Globus pallidus (tissue), 1 donor: Measurements from ENCODE around the gene ANP32E.
"Not testable (repeated sequence)": the region's sequence is repeated elsewhere in the genome, so short reads cannot be mapped to it uniquely, and the experiment has no call there.

ENCODE experiments used
- DNase-seq: peaks from one replicate; pipeline ENCODE4 v3.0.0-alpha.2; 2015; ENCODE audit warnings: low spot score

ANP32E gene

GRCh38 chr1:150213170-150214098 is 22.5 kb downstream of the ANP32E start:
- DNase-seq, result peak; percentile 96

GRCh38 chr1:150212070-150212469 is 23.8 kb downstream of the ANP32E start:
- no peak for DNase-seq

- no peak for DNase-seq
These were observed 25.2 kb downstream of the ANP32E start for GRCh38 chr1:150210706-150211105.

DNA sequence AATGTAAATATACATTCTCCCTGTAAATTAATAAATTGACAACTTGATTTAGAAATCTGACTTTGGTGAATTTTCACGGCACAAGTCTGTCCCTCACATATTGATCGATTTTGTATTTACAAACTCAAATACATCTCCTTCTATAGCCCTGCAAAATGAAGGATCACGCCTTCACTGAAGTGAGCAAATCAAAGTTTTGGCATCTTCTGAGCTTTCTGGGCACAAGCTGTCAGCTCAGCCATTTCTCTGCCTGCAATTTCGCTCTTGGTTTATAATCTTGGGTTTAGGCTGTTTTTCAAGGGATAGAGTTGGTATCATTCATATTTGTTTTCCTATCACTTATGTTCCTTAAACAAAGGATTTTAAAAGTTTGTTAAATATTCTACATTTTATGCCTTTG is 25.8 kb downstream of the ANP32E start:
- DNase-seq, result no peak

- DNase-seq, result not testable (repeated sequence)
These were observed 27.5 kb downstream of the ANP32E start for GRCh38 chr1:150208460-150208859.

DNA sequence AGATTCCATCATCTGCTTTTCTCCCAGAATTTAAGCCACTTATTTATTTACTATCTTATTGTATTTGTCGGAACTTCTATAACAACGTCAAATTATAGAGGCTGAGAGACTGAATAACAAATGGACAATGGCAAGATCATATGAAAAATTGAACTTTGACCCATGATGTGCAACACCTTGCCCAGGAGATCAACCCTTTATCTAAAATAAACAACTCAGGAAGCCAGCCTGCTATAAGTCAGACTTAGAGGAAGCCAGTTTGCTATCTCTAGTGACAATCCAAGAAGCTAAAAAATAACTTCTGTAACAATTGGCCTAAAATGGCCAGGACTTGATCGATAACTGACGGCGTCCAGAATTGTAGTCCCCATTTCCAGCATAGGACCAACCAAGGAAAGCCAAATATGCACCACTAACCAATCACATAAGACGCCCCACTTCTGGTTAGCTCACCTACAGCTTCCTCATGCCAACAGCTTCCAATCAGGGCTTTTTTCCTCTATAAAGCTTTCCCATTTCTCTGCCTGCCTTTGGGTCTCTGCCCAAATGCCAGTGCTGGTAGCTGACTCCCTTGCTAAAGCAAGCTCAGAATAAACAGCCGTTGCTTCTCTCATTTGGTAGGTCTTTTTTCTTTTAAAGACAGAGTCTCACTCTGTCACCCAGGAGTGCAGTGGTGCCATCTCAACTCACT is 28.5 kb downstream of the ANP32E start:
- no peak for DNase-seq

GRCh38 chr1:150196417-150196816 is 39.5 kb downstream of the ANP32E start:
- no peak for DNase-seq

GRCh38 chr1:150194381-150195031 is 41.4 kb downstream of the ANP32E start:
- DNase-seq, result no peak

- DNase-seq, result no peak
These were observed 43.9 kb downstream of the ANP32E start for GRCh38 chr1:150192012-150192411.

DNA sequence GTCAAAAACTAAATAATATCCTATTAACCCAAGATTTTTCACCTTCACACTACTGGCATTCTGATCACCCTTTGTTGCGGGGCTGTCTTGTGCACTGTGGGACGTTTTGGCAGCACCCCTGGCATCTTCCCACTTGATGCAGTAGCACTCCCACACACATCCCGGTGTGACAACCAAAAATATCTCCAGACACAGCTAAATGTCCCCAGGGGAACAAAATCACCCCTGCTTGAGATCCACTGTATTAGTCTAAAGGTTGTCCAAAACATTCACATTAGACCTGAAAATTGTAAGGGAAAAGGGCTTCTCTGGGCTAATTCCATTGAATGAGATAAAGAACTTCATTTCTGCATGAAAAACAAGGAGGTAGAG is 48.4 kb downstream of the ANP32E start:
- no peak for DNase-seq

- peak; percentile 52 for DNase-seq
These were observed 48.9 kb downstream of the ANP32E start for GRCh38 chr1:150186789-150187559.

- not testable (repeated sequence) for DNase-seq
These were observed 49.5 kb downstream of the ANP32E start for GRCh38 chr1:150186438-150186788.

- no peak for DNase-seq
These were observed 50.4 kb downstream of the ANP32E start for GRCh38 chr1:150185481-150185880.

DNA sequence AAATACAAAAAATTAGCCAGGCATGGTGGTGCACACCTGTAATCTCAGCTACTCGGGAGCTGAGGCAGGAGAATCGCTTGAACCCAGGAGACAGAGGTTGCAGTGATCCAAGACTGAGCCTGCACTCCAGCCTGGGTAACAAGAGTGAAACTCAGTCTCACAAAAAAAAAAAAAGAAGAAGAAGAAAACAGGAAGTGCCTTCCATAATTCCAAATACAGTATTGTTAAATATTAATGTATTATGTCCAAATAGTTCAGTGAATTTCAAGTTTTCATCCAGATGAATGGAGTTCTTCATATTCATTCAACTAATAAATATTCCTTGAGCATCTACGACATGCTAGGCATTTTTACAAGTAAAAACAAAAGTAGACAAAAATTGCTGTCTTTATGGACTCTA is 52.9 kb downstream of the ANP32E start:
- no peak for DNase-seq

GRCh38 chr1:150182247-150182646 is 53.7 kb downstream of the ANP32E start:
- DNase-seq, result peak; percentile 88

DNA sequence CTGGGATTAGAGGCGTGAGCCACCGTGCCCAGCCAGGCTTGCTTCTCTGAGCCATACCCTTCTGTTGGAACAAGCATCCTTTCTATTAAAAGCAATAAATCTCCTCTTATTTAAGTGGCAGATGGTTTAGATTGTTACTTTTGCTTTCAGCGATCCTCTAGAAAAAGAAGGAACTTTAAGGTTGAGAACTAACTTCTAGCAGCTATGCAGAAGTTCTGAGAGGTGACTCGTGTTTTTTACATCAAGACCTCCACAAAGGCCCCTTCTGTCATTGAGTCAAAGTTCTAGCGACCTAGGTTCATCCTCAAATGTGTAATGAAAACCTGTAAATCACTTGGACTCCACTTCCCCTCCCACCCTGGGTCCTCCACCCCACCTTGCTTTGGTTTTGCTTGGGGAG is 55.4 kb downstream of the ANP32E start:
- DNase-seq, result no peak

DNA sequence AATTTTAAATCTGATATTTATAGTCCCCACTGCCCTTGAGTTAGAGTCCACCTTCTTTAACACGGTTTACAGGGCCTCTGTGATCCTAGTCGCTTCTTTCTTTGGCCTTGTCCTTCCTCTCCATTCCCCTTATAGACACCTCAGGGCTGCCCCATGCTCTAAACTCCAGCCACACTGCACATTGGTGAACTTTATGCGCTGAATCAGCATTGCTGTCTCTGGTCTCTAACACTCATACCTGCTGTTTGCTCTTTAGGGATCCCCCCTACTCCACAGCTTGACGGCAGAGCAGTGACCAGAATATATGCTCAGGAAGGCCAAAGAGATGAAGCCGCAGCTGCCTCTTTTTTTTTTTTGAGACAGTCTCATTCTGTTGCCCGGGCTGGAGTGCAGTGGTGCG is 56.0 kb downstream of the ANP32E start:
- no peak for DNase-seq

GRCh38 chr1:150178548-150178947 is 57.4 kb downstream of the ANP32E start:
- no peak for DNase-seq

- no peak for DNase-seq
These were observed 59.3 kb downstream of the ANP32E start for GRCh38 chr1:150176593-150176992.

DNA sequence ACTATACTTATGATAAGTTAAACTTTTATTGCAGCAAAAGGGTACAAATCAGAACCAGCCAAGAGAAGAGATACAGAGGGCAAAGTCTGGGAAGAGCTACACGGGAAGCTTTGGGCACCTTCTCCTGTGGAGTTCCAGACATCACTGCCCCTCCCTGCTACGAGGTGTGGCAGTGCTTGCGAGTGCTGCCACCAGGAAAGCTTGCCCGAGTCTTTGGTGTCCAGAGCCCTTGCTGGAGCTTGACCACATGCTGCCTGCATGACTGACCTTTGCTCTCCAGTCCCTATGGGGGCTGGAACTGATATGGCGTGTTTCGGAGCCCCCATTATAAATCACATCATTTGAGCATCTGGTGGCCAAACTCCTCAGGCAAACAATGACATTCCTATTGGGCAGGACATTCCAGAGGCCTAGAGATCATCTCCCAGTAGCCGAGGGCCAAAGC is 62.7 kb downstream of the ANP32E start:
- no peak for DNase-seq

- DNase-seq, result no peak
These were observed 64.1 kb downstream of the ANP32E start for GRCh38 chr1:150171801-150172200.

DNA sequence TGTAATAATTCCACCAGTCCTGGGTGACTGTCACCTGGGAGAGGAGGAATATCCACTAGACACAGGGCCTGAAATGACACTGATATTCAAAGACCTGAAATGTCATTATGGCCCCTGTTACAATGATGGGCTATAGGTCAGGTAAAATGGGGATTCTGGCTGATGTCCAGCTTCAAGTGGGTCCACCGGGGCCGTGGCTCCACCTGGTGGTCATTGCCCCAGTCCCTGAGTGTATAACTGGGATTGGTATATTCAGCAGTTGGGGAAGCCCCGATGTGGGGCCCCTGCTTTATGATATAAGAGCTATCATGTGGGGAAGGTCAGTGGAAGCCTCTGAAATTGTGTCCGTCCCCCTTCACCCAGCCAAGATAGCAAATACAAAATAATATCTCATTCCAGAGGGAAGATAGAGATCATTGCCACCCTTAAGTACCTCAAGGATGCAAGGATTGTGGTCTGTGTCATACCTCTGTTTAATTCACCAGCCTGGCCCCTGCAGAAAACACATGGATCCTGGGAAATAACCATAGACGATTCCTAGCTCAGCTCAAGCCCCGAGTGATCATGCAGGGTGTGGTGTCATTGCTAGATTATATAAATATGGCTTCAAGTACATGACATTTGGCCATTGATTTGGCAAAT is 66.8 kb downstream of the ANP32E start:
- no peak for DNase-seq
